G401 (cell line): Measurements from ENCODE around the gene PTPRN2. TPM values are rescaled to one million over a fixed set of nuclear protein-coding genes. Genes with fewer than 3 reads are reported as not detected.

ENCODE experiments used
- DNase-seq: peaks from one replicate; pipeline ENCODE4 v3.0.0-alpha.2; 2015; ENCODE audit warnings: low spot score
- in situ Hi-C: cut with HindIII; loops from 2 replicates; pipeline ENCODE4 v1.10.0; 2016; ENCODE audit warnings: low sequenced_read_pairs, mixed read lengths
- total RNA-seq: library from RNA; depleted of rRNA; stranded (reverse); fragments of >200 nt; shearing (Covaris generic); gene quantifications from 2 replicates; pipeline ENCODE4 v1.2.3, GENCODE V29; 2014

The PTPRN2 gene
- total RNA-seq, 1 experiment from 2014 or later: not detected

DNA sequence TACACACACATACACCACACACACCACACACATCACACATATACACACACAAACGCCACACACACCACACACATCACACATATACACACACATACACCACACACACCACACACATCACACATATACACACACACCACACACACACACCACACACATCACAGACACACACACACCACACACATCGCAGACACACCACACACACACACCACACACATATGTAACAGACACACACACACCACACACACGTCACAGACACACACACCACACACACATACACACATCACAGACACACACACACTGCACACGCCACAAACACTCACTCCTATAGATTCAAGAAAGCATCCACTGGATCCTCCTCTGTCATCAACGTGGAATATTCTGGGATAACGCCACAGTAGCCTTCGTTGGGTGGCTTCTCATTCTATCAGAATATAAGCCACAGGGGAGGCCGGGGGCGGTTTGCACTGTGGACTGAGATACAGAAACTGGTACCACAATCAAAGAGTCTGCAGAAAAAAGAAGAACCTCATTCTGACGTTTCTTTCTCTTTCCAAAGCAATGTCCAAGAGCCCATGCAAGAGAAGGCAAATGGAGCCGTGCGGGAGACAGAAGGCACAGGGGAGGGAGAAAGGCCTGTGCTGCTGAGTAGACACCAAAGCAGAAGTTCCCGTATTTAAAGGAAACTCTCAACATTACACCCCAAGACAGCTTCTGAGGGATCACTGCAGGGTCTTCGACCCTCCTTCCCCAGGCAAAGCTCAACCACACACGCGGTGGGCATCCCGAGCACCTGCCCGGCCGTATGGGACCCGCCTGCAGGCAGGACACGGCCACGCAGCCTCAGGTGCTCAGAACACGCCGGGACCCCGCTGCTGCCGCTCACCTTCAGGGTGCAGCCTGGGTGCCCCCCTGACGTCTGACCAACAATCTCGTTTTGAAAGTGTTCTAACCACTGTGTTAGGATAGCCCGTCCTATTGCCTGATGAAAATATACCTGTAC lies 929.6 kb downstream of the PTPRN2 start:
- DNase-seq: no peak
- in situ Hi-C loops: no loop called here

DNA sequence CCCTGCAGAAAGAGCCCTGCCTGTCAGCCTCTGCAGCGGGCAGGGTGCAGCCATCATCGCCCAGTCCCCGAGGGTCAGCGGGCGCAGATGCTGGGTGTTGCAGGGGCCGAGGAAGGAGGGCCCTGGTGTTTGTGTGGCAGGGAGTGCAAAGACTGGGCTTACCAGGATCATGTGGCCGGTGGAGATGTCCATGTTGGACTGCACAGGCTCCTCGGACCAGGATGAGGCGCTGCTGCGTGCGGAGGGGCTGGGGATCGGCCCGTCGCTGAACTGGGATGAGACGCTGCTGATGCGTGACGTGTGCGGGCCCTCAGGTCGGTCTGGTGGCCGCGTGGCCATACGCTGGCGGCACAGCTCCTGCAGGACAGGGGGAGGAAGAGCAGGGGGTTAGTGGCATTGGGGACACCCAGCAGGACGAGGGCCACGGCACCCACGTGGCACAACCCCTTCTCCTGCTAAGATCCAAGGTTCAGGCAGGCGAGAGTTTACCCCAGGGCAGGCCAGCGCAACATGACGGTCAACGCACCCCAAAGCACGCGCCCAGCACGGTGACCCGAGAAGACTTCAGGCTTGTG lies 931.3 kb downstream of the PTPRN2 start:
- DNase-seq: no peak
- in situ Hi-C loops: no loop called here

DNA sequence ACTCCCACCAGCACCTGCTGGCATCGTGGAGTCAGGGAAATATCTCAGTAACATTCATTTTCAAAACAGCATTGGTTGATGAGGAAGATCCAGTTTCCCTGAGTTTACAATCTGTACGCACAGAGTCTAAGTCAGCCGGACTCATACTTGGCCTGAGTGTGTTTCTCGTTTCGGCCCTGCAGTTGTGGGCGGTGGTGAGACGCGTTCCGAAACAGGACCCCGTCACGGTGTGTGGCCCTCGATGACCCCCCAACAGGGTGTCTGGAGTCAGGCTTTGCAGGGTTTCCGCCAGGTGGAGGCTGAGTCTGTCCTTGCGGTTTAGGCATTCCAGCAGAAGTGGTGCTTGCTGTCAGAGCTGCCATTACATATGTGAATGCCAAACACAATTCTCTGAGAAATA lies 933.3 kb downstream of the PTPRN2 start:
- no peak for DNase-seq
- in situ Hi-C loops: no loop called here

DNA sequence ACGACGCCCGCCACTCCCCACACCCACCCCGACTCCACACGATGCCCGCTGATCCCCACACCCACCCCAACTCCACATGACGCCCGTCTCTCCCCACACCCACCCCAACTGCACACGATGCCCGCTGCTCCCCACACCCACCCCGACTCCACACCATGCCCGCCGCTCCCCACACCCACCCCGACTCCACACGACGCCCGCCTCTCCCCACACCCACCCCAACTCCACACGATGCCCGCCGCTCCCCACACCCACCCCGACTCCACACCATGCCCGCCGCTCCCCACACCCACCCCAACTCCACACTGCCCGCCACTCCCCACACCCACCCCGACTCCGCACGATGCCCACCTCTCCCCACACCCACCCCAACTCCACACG lies 933.8 kb downstream of the PTPRN2 start:
- in situ Hi-C loops: no loop called here
- no peak for DNase-seq

DNA sequence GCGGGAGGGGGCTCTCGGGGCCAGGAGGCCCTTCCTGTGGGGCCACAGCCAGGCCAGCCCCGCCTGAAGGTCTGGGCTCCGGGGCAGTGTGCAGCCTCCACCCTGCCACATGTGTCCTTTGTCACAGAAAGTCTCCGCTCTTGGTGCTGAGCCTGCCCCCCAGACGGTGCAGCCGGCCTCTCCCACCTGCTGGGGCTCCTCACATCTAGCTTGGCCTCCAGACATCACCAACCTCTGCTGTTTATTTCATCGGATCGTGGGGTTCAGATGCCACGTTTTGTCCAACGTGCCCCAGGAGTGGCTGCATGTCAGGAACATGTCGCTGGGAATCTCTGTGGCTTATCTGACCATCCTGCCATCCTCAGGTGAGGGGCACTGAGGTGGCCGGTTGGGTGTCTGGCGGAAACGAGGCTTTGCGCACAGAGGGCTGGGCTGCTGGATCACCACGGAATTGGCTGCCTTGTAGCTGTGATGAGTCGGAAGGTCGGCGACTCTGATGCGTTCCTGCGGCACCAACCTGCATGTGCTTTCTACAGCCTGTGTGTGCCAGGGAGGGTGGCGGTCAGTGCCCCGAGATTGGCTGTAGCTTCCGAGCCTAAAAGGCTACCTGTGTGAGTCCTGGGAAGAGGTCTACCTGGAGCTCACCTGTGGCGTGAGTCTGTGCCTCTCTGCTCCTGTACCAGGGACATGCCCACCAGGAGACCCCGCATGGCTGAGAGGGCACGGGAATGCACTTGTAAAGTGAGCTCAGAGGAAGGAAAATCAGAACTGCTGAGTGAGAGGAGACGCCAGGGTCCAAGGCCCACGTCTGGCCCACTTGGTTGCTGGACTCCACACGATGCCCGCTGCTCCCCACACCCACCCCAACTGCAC lies 934.4 kb downstream of the PTPRN2 start:
- DNase-seq: no peak

DNA sequence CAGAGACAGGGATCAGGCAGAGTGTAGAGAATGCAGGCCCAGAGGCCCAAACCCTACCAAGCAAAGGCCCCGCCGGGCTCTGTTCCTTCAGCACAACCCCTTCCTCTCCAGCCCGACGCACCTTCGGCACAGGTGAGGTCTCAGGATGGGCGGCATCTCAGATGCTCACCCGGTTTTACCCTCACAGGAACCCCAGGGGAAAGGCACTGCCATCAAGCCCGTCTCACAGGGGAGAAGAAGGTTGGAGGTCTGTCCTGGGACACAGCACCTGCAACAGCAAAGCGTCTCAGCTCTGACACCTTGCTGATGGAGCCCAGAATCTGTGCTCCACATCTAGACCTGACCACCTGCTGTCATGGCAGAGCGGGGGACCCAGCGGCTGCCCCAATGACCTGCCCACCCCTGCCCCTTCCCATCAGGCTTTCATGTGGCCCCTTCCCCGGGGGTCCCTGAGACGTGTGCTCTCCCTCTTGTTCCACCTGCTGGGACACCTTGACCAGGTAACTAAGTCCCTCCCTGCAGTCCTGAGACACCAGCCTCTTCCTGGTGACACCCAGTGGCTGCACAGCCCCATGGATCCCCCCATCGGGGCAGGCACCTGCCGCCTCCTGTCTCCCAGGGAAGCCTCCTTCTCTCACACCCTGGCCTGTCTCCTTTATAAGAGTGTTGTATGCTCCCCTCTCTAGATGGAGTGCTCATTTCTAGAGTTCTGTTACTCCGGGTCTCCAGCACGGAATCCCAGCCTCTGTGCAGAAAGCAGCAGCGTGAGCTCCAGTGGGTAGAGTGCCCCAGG lies 935.3 kb downstream of the PTPRN2 start:
- no peak for DNase-seq

More for the DNA sequence above, 934.4 kb downstream of the PTPRN2 start:
- in situ Hi-C loops: no loop called here

DNA sequence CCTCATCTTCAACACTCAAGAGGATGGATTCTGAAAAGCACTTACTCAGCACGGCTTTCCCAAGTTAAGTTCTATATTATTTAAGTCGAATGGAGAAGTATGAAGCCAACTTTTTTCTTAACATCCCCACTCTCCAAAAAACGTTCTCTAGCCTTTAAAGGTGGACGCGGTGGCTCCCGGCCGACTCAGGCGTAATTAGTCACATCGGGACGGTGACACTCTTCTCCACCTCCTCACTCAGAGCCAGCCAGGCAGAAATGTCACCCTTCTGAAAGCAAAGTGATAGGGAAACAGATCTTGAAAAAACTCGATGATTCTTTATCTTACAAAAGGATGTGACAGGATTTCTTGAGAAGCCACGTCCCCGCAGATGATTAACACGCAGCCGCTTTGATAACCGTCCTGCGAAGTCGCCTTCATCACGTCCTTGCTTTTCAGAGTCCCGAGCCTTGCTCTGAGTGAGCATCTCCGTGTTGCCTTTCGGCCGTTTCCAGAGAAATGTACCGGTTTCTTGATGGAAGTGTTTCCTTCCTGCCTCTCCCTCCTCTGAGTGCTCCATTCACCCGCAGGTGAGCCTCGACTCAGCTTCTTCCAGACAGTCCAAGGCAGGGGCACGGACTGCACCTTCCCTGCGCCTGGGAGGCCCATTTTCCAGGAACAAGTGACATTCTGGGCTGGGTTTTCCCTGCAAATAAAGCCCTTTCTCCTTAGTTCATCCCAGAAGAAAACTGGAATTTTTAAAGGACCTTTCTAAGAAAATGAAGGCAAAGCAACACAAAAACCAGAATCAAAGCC lies 936.1 kb downstream of the PTPRN2 start:
- DNase-seq: no peak
- in situ Hi-C loops: no loop called here

More for the DNA sequence above, 935.3 kb downstream of the PTPRN2 start:
- in situ Hi-C loops: no loop called here

DNA sequence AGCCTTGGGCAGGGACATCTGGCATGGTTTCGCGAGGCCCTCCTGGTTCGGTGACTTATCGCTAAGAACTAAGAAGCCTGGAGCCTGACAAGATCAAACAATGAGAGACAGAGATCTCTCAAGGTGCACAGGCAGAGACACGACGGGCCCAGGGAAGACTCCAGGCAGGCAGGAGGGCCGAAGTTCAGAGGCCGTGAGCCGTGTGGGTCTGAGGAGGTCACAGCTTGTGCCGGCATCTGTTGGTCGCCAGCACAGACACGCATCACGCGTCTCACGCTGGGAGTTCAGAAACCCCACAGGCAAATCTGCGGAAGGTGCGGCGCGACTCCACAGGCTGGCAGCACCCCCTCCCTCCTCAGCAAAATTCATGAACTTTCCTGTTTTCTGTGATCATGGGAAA lies 936.8 kb downstream of the PTPRN2 start:
- no peak for DNase-seq
- in situ Hi-C loops: no loop called here

DNA sequence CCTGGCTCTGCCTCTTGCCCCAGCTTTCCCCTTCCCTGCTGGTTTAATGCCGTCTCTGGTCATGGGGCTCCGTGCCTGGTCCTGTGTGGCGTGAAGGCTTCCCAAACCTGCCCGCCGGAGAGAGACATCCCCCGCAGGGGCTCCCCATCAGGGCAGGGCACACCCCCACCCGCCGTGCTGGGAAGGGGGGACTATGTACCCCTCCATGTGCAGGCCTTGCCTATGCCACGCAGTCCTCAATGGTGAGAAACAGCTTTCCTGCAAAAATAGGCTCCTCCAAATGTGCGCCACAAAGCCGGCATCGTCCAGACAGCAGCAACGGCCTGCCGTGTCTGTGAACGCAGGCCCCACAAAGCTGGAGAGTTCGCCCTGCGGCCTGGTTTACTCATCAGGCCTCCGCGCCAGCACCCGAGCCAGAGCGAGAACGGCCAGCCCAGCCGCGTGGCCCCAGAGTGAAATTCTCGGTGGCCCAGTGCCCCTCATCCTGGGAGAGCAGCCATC lies 937.4 kb downstream of the PTPRN2 start:
- DNase-seq: no peak
- in situ Hi-C loops: no loop called here

DNA sequence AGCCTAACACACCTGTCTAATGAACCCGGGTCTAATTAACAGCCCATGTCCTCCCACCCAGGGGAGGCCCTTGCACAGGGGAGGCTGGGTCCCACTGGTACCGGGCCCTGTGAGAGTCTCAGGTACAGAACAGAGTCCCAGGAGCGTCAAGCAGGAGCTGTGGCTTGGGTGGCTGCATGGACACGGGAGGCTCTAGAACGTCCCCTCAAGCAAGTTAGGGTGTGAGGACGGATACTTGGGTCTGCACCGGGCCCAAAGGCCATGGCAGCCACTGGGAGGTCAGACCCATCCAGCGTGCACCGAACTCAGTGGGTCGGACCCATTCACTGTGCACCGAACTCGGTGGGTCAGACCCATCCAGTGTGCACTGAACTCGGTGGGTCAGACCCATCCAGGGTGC lies 941.1 kb downstream of the PTPRN2 start:
- DNase-seq: no peak
- in situ Hi-C loops: no loop called here

DNA sequence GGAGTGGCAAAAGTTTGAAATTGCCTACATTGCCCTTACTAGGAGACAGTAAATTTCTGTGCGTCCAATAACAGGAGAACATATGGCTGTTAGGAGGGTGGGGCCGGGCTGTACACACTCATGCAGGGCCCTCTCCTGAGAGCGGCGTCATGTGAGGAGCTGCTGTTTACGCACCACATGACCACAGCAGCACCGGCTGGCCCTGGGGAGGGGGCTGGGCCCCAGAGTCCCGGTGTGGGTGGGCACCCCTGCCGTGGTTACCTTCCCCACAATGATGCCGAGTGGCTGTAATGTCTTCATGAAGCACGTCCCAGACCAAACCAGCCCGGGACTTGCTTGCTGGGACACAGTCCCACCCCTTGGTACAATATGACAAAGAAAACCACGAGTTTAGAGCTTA lies 942.1 kb downstream of the PTPRN2 start:
- DNase-seq: no peak
- in situ Hi-C loops: no loop called here

DNA sequence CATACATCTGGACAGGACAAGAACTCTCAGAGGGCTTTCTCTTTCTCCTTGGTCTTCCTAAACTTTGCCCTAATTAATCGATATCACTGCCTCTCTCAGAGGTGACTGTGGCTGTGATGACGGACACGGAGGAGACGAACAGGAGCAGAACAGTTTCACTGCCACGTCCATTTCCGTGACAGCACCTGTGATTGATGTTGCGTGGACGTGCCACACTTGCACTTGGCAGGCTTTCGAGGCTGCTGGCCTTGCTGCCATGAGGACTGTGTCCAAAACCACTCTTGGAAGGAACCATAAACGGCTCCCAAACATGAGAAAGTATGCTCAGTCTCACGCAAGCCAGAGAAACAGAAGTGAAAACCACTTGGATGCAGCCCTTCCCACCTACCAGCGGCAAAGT lies 942.7 kb downstream of the PTPRN2 start:
- in situ Hi-C loops: no loop called here
- no peak for DNase-seq

DNA sequence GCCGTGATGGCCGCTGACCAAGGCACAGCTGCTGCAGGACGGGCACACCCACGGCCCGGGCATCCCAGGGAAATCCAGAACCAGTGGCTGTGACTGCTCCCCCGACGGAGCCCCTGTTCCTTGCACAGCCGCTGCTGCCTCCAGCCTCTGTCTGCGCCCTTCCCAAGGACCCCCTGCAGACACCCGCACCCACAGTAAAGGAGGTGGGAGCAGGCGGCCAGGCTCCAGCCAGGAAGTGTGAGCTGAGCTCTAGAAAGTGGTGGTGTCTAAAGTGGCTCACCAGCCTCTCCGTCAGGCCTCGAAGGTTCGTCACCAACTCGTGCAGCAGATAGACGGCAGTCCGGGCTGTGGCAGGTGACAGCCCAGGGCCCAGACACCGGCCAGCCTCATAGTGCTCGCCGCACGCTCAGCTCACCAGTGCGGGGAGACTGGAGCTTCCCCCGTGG lies 944.1 kb downstream of the PTPRN2 start:
- DNase-seq: no peak
- in situ Hi-C loops: no loop called here

DNA sequence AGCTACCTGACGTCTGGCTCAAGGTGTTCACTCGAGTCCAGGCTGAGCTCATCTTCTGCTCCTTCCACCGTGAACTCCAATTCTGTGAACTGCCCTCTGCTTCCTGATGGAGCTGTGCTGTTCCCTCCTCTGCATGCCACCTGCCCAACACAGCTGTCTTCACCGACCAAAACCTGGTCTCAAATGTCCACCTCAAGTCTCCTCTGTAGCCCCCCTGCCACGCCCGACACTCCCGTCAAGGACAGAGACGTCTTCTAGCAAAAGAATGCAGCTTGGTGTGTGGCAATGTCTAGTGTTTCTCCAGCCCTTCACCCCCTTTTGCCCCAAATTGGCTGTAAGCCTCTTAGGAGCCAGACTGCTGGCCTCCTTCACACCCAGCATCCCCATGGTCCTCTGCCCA lies 945.8 kb downstream of the PTPRN2 start:
- no peak for DNase-seq
- in situ Hi-C loops: no loop called here

DNA sequence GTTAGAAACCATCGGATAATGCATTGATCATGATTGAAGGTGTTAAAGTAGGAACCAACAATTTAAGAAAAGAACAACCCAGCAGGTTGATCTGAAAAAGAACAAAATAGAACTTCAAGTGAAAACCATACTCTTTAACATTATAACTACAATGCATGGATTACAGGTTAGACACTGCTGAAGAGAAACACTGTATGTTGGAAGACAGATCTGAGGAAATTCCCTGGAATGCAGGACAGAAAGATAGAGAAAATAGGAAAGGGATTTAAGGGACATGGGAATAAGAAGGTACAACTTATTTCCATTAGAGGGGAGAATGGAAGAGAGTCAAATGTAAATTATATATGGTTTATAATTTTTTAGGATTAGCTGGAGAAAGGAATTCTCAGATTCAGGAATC lies 947.5 kb downstream of the PTPRN2 start:
- in situ Hi-C loops: no loop called here
- no peak for DNase-seq

DNA sequence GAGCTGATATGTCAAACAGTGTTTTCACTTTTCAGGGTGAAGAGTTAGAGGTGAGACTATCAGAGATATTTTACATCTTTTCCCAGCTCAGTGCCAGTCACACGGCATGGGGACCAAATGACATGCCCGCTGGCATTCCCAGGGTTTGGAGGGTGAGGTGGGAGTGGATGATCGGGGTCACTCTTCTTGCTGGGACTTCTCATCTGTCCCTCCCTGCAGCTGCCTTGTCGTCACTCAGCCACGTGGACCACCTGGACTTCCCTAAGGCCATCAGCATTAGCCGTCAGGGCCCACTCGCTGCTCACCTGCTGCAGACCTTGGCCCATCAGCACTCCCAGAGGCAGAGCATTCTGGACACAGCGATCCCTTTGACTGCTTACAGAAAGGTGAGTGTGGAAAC lies 949.1 kb downstream of the PTPRN2 start:
- no peak for DNase-seq
- in situ Hi-C loops: no loop called here

DNA sequence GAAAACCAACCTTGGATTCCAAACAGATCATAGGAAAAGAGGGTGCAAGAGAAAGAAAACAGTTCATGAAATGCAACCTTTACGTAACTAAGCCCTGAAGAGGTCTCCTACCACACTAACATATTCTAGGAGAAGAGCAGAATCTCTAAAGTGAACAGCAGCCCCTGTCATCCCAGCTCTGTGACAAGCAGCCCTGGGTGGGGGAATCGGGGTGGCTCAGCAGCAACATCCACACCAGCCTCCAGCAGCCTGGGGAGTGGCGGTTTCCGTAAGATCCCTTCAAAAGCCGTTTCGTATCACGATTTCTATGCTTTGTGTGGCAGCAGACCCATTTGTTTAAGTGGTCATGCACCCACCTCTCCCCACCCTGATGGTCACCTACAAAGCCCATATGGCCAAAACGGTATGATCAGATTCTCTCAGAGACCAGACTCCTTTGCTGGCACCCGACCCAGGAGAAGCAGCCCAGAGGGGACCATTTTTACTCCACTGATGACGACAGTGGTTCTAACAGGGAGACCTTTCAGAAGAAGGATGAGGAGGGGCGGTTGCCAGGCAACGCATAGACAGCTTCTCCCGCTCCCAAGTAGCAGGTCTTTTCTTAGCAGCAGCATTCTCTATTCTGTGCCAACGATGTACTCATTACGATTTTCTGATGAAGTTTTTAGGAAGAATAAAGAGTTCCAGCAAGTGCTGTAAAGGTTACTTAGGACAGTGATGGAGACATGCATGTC lies 950.2 kb downstream of the PTPRN2 start:
- in situ Hi-C loops: no loop called here
- no peak for DNase-seq
